Parathyroid adenoma (tissue), 2 donors: ENCODE data around the gene ROBO1.

Experiments used
- H2AFZ ChIP-seq: fragments of 300-600 bp; sonication (generic); one replicate; pipeline ENCODE4 v1.7.0; 2017; ENCODE audit warnings: antibody characterized with exemption, mild to moderate bottlenecking
- H3K27ac ChIP-seq: fragments of 300-600 bp; sonication (generic); one replicate; pipeline ENCODE4 v1.7.0; 2017
- H3K27me3 ChIP-seq: fragments of 300-600 bp; sonication (generic); one replicate; pipeline ENCODE4 v1.7.0; 2017; ENCODE audit warnings: low read length; ENCODE audit not compliant: control insufficient read depth, insufficient read depth
- H3K36me3 ChIP-seq: fragments of 300-600 bp; sonication (generic); one replicate; pipeline ENCODE4 v1.7.0; 2017; ENCODE audit warnings: low read length; ENCODE audit not compliant: control insufficient read depth, insufficient read depth
- H3K4me1 ChIP-seq: fragments of 300-600 bp; sonication (generic); one replicate; pipeline ENCODE4 v1.7.0; 2017; ENCODE audit warnings: control low read depth
- H3K4me2 ChIP-seq: fragments of 300-600 bp; sonication (generic); one replicate; pipeline ENCODE4 v1.7.0; 2017; ENCODE audit warnings: low read length
- H3K4me3 ChIP-seq: fragments of 300-600 bp; sonication (generic); one replicate; pipeline ENCODE4 v1.7.0; 2017; ENCODE audit warnings: low read depth, low read length
- H3K79me2 ChIP-seq: fragments of 300-600 bp; sonication (generic); one replicate; pipeline ENCODE4 v1.7.0; 2017; ENCODE audit warnings: control low read depth
- H3K9ac ChIP-seq: fragments of 300-600 bp; sonication (generic); one replicate; pipeline ENCODE4 v1.7.0; 2017; ENCODE audit warnings: mild to moderate bottlenecking
- H3K9me3 ChIP-seq: fragments of 300-600 bp; sonication (generic); one replicate; pipeline ENCODE4 v1.7.0; 2017; ENCODE audit warnings: low read length; ENCODE audit not compliant: control insufficient read depth
- CTCF ChIP-seq: fragments of 300-600 bp; sonication (generic); IDR thresholded peaks from one replicate; pipeline ENCODE4 v1.7.0; 2017; ENCODE audit warnings: antibody characterized with exemption, mild to moderate bottlenecking
- donor health status: primary hyperparathyroidism.

ROBO1 gene

GRCh38 chr3:78601249-78601648 lies 1166.5 kb downstream of the ROBO1 start:
- Histone ChIP-seq H2AFZ (no peak overlapping the region), H3K36me3 (no peaks in the 10 kb centered on the region), H3K27ac (no peak overlapping the region), H3K4me1 (no peaks in the 10 kb centered on the region), H3K4me2 (no peak overlapping the region), H3K79me2 (no peaks in the 10 kb centered on the region), H3K4me3 (no peak overlapping the region), H3K9me3 (no peaks in the 10 kb centered on the region), H3K27me3 (no peaks in the 10 kb centered on the region), H3K9ac (no peak overlapping the region)
- no peak for TF ChIP-seq CTCF

- Histone ChIP-seq H3K9ac (no peak overlapping the region), H3K4me3 (no peak overlapping the region), H3K27ac (no peak overlapping the region), H2AFZ (no peak overlapping the region), H3K4me1 (no peaks in the 10 kb centered on the region), H3K4me2 (no peak overlapping the region), H3K79me2 (no peaks in the 10 kb centered on the region), H3K9me3 (no peaks in the 10 kb centered on the region), H3K36me3 (no peaks in the 10 kb centered on the region), H3K27me3 (no peaks in the 10 kb centered on the region)
- no peak for TF ChIP-seq CTCF
Measured at GRCh38 chr3:78589778-78590177, 1178.0 kb downstream of the ROBO1 start.

- no peak overlapping the region for H3K4me2 ChIP-seq
- H3K9ac ChIP-seq, result no peak overlapping the region
- H3K79me2 ChIP-seq, result no peaks in the 10 kb centered on the region
- no peaks in the 10 kb centered on the region for H3K4me1 ChIP-seq
- H3K27me3 ChIP-seq, result no peaks in the 10 kb centered on the region
- H2AFZ ChIP-seq, result no peak overlapping the region
- no peak overlapping the region for H3K4me3 ChIP-seq
- H3K36me3 ChIP-seq, result no peaks in the 10 kb centered on the region
- H3K9me3 ChIP-seq, result no peaks in the 10 kb centered on the region
- no peak overlapping the region for H3K27ac ChIP-seq
- TF ChIP-seq CTCF, result no peak
Measured at GRCh38 chr3:78588906-78589621, 1178.7 kb downstream of the ROBO1 start.

GRCh38 chr3:78580681-78581080 lies 1187.1 kb downstream of the ROBO1 start:
- no peak for TF ChIP-seq CTCF
- H3K4me3 ChIP-seq, result no peak overlapping the region
- no peaks in the 10 kb centered on the region for H3K9me3 ChIP-seq
- no peaks in the 10 kb centered on the region for H3K36me3 ChIP-seq
- H3K27me3 ChIP-seq, result no peaks in the 10 kb centered on the region
- no peak overlapping the region for H2AFZ ChIP-seq
- H3K9ac ChIP-seq, result no peak overlapping the region
- no peaks in the 10 kb centered on the region for H3K4me1 ChIP-seq
- no peaks in the 10 kb centered on the region for H3K79me2 ChIP-seq
- H3K4me2 ChIP-seq, result no peak overlapping the region
- no peak overlapping the region for H3K27ac ChIP-seq

GRCh38 chr3:78571486-78571885 lies 1196.3 kb downstream of the ROBO1 start:
- Histone ChIP-seq H3K4me1 (no peaks in the 10 kb centered on the region), H3K4me3 (no peak overlapping the region), H3K79me2 (no peaks in the 10 kb centered on the region), H3K9ac (no peak overlapping the region), H2AFZ (no peak overlapping the region), H3K9me3 (no peaks in the 10 kb centered on the region), H3K36me3 (no peaks in the 10 kb centered on the region), H3K27me3 (no peaks in the 10 kb centered on the region), H3K27ac (no peak overlapping the region), H3K4me2 (no peak overlapping the region)
- no peak for TF ChIP-seq CTCF
